Mesendoderm (in vitro differentiated cells): ENCODE results near the gene GOLGA3.
"Not testable (repeated sequence)": the region's sequence is repeated elsewhere in the genome, so short reads cannot be mapped to it uniquely, and the experiment has no call there.

Source experiments
- DNase-seq: peaks from one replicate; pipeline ENCODE4 v3.0.0; 2013
- H2AK5ac ChIP-seq: 2 replicates; pipeline ENCODE4 v1.6.1; 2013; ENCODE audit warnings: low read length, inconsistent platforms
- H2BK120ac ChIP-seq: 2 replicates; pipeline ENCODE4 v1.6.1; 2013; ENCODE audit warnings: low read depth, mild to moderate bottlenecking, low read length, moderate library complexity, mixed read lengths
- H2BK15ac ChIP-seq: replicated peaks from 2 replicates; pipeline ENCODE4 v1.6.1; 2013; ENCODE audit warnings: low read depth, mild to moderate bottlenecking, moderate library complexity
- H2BK5ac ChIP-seq: 2 replicates; pipeline ENCODE4 v1.6.1; 2013; ENCODE audit warnings: low read length, inconsistent platforms
- H3K18ac ChIP-seq: 2 replicates; pipeline ENCODE4 v1.6.1; 2013; ENCODE audit warnings: mild to moderate bottlenecking, low read length, mixed read lengths
- H3K23ac ChIP-seq: one replicate; pipeline ENCODE4 v1.6.1; 2013; ENCODE audit warnings: low read length
- H3K27ac ChIP-seq: 2 replicates; pipeline ENCODE4 v1.5.1; 2013; ENCODE audit warnings: low read depth, mild to moderate bottlenecking, inconsistent platforms, low read length, moderate library complexity
- H3K27me3 ChIP-seq: 2 replicates; pipeline ENCODE4 v1.6.1; 2013; ENCODE audit warnings: low read length, control low read depth, mild to moderate bottlenecking, inconsistent platforms; ENCODE audit not compliant: insufficient read depth, poor library complexity
- H3K36me3 ChIP-seq: 2 replicates; pipeline ENCODE4 v1.6.1; 2013; ENCODE audit warnings: low read length, inconsistent platforms; ENCODE audit not compliant: control insufficient read depth, insufficient read depth
- H3K4ac ChIP-seq: one replicate; pipeline ENCODE4 v1.6.1; 2013; ENCODE audit warnings: low read depth, mild to moderate bottlenecking, low read length, moderate library complexity
- H3K4me1 ChIP-seq: 2 replicates; pipeline ENCODE4 v1.6.1; 2013; ENCODE audit warnings: low read depth, low read length, inconsistent platforms; ENCODE audit not compliant: control insufficient read depth
- H3K4me2 ChIP-seq: 2 replicates; pipeline ENCODE4 v1.6.1; 2013; ENCODE audit warnings: low read length
- H3K4me3 ChIP-seq: 2 replicates; pipeline ENCODE4 v1.5.1; 2013; ENCODE audit warnings: mild to moderate bottlenecking, low read length
- H3K56ac ChIP-seq: one replicate; pipeline ENCODE4 v1.6.1; 2013; ENCODE audit warnings: low read length
- H3K79me1 ChIP-seq: 2 replicates; pipeline ENCODE4 v1.6.1; 2013; ENCODE audit warnings: low read length, inconsistent platforms
- H3K79me2 ChIP-seq: 2 replicates; pipeline ENCODE4 v1.6.1; 2013; ENCODE audit warnings: mild to moderate bottlenecking, low read length; ENCODE audit not compliant: control insufficient read depth, insufficient read depth
- H3K9ac ChIP-seq: 2 replicates; pipeline ENCODE4 v1.6.1; 2013; ENCODE audit warnings: low read length, inconsistent platforms
- H4K5ac ChIP-seq: one replicate; pipeline ENCODE4 v1.6.1; 2013; ENCODE audit warnings: low read length
- H4K8ac ChIP-seq: one replicate; pipeline ENCODE4 v1.6.1; 2013; ENCODE audit warnings: low read depth, mild to moderate bottlenecking, control low read depth, low read length, moderate library complexity
- WGBS: extraction: QIAGEN DNeasy Blood & Tissue Kit; methylation state at CpG from one replicate; pipeline ENCODE4 v1.1.7; 2013; ENCODE audit warnings: low lambda C conversion rate, missing lambda C conversion rate; ENCODE audit not compliant: insufficient coverage; ENCODE audit errors: extremely low coverage; 5-methylcytosine and 5-hydroxymethylcytosine counted together

Gene GOLGA3

GRCh38 chr12:132798836-132799235 is 29.8 kb downstream of the GOLGA3 start:
- no peak overlapping the region for H3K9ac ChIP-seq
- no peaks in the 10 kb centered on the region for H3K79me2 ChIP-seq
- DNase-seq, result no peak
- no CpG with 5 or more reads among the region's 15 CpGs for WGBS
- no peaks in the 10 kb centered on the region for H3K79me1 ChIP-seq
- H3K27me3 ChIP-seq, result no peaks in the 10 kb centered on the region
- H2AK5ac ChIP-seq, result no peak overlapping the region
- H3K36me3 ChIP-seq, result peaks cover 30% of the 10 kb centered on the region
- no peak overlapping the region for H2BK120ac ChIP-seq
- H3K4ac ChIP-seq, result no peak overlapping the region
- H3K56ac ChIP-seq, result no peak overlapping the region
- H3K18ac ChIP-seq, result no peak overlapping the region
- H3K27ac ChIP-seq, result no peak overlapping the region
- H4K8ac ChIP-seq, result no peak overlapping the region
- H2BK5ac ChIP-seq, result no peak overlapping the region
- H3K4me1 ChIP-seq, result no peaks in the 10 kb centered on the region
- no peak overlapping the region for H4K5ac ChIP-seq
- no peak overlapping the region for H3K4me2 ChIP-seq
- peak overlapping the region; percentile 45 for H3K23ac ChIP-seq
- no peak overlapping the region for H3K4me3 ChIP-seq
- H2BK15ac ChIP-seq, result no peak overlapping the region

DNA sequence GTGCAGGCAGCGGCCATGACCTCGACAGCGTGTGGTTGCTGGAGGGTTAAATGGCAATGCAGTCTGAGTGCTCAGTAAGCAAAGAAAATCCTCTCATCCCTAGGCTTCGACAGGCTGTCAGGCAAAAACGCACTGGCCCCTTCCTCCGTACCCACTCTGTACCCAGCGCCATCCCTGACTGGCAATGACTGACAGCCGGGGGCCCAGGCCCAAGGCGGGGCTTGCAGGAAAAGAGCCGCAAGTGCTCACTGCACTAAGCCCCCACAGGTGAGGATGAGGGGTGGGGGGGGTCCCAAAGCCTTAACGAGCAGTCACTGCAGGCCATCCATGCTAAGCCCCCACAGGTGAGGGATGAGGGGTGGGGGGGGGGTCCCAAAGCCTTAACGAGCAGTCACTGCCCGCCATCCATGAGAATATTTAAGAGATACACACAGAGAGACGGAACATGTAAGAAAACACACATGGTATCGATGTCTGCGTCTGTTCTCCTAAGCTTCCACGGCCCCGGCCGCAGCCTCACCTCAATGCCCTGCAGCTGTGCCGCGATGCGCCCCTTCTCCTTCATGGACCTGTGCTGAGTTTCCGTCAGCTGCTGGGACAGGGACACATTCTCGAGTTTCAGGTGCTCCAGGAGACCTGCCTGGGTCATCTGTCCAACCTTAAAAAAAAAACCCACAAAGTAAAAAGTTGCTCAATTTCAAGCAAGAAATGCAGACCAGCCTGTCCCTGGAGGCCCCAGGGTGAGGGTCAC is 30.7 kb downstream of the GOLGA3 start:
- H3K9ac ChIP-seq, result no peak overlapping the region
- no peak overlapping the region for H2BK5ac ChIP-seq
- H2BK120ac ChIP-seq, result no peak overlapping the region
- H3K4me1 ChIP-seq, result no peaks in the 10 kb centered on the region
- DNase-seq, result no peak
- no peaks in the 10 kb centered on the region for H3K79me2 ChIP-seq
- H3K4ac ChIP-seq, result no peak overlapping the region
- H3K36me3 ChIP-seq, result peaks cover 26% of the 10 kb centered on the region
- no peaks in the 10 kb centered on the region for H3K79me1 ChIP-seq
- H2BK15ac ChIP-seq, result no peak overlapping the region
- H3K56ac ChIP-seq, result no peak overlapping the region
- H3K23ac ChIP-seq, result no peak overlapping the region
- no peak overlapping the region for H4K5ac ChIP-seq
- H3K4me2 ChIP-seq, result no peak overlapping the region
- no peak overlapping the region for H3K18ac ChIP-seq
- no peak overlapping the region for H2AK5ac ChIP-seq
- no peaks in the 10 kb centered on the region for H3K27me3 ChIP-seq
- H4K8ac ChIP-seq, result no peak overlapping the region
- no peak overlapping the region for H3K27ac ChIP-seq
- H3K4me3 ChIP-seq, result no peak overlapping the region
- WGBS, result no CpG with 5 or more reads among the region's 24 CpGs

DNA sequence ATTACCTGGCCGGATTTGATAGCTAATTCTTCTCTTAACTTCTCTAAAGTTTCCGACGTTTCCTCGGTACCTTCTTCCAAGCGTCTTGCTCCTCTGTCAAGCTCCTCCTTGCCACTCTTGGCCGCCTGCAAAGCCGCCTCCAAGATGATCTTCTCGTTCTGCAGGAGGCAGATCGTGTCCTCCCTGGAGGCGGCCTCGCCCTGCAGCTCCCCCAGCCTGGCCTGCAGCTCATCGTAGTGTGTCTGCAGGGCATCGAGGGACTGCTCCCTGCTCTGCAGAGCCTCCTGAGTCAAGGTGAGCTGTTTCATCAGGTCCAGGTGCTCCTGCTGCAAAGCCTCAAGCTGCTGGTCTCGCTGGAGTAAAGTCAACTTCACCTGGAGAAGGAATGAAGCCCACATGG is 32.8 kb downstream of the GOLGA3 start:
- Histone ChIP-seq H2BK5ac (no peak overlapping the region), H3K4me2 (no peak overlapping the region), H3K4me1 (no peaks in the 10 kb centered on the region), H3K36me3 (peaks cover 20% of the 10 kb centered on the region), H4K5ac (no peak overlapping the region), H3K56ac (no peak overlapping the region), H3K4ac (no peak overlapping the region), H3K27me3 (no peaks in the 10 kb centered on the region), H2BK15ac (no peak overlapping the region), H3K79me2 (no peaks in the 10 kb centered on the region), H2BK120ac (no peak overlapping the region), H3K4me3 (no peak overlapping the region), H3K23ac (no peak overlapping the region), H3K79me1 (no peaks in the 10 kb centered on the region), H3K18ac (no peak overlapping the region), H3K27ac (no peak overlapping the region), H4K8ac (no peak overlapping the region), H3K9ac (no peak overlapping the region), H2AK5ac (no peak overlapping the region)
- DNase-seq, result no peak
- WGBS, result no CpG with 5 or more reads among the region's 14 CpGs

DNA sequence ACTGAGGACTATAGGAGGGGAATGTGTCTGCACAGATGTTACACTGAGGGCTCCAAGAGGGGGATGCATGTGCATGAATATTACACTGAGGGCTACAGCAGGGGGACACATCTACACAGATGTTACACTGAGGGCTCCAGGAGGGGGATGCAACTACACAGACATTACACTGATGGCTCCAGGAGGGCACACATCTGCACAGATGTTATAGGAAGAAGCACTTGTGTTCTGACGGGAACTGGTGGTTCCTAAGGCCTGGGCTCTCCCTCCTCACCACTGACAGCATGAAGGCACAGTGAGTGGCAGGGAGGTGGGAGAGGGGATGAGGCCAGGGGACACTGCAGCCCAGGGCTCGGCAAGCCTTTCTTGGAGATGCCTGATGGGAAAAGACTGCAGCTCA is 36.7 kb downstream of the GOLGA3 start:
- H4K8ac ChIP-seq, H3K27ac ChIP-seq, H3K9ac ChIP-seq, H3K79me1 ChIP-seq, H3K56ac ChIP-seq, H3K4me3 ChIP-seq, H2BK120ac ChIP-seq, DNase-seq, H4K5ac ChIP-seq, H2AK5ac ChIP-seq, H3K4ac ChIP-seq, H2BK5ac ChIP-seq, H2BK15ac ChIP-seq, H3K4me1 ChIP-seq, H3K27me3 ChIP-seq, H3K23ac ChIP-seq, H3K4me2 ChIP-seq, H3K79me2 ChIP-seq, H3K18ac ChIP-seq: not testable (repeated sequence)
- peaks cover 15% of the 10 kb centered on the region for H3K36me3 ChIP-seq
- WGBS, result no CpG with 5 or more reads among the region's 2 CpGs

DNA sequence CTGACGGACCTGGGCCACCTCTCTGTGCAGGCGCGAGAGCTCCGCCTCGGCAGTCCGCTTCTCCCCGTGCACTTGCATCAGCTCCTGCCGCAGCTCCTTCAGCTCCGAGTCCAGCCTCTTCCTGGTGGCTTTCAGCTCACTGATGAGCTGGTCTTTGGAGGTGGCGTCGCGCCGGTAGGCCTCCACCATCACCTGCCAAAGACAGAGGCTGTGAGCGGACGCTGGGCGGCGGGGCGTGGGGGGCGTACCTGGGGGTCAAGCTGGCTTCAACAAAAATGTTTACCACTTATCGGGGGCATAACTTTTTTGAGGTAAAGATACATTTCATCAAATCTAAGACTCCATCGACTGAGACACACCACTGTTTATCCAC is 39.6 kb downstream of the GOLGA3 start:
- Histone ChIP-seq H2BK15ac (no peak overlapping the region), H2BK120ac (no peak overlapping the region), H4K8ac (no peak overlapping the region), H3K27ac (no peak overlapping the region), H3K27me3 (no peaks in the 10 kb centered on the region), H3K4me2 (no peak overlapping the region), H3K4me3 (no peak overlapping the region), H3K79me1 (peaks cover 3% of the 10 kb centered on the region), H3K4me1 (no peaks in the 10 kb centered on the region), H3K23ac (no peak overlapping the region), H3K79me2 (no peaks in the 10 kb centered on the region), H4K5ac (no peak overlapping the region), H3K56ac (no peak overlapping the region), H3K4ac (no peak overlapping the region), H3K18ac (no peak overlapping the region), H2BK5ac (no peak overlapping the region), H3K36me3 (peaks cover 19% of the 10 kb centered on the region), H2AK5ac (no peak overlapping the region), H3K9ac (no peak overlapping the region)
- DNase-seq, result no peak
- no CpG with 5 or more reads among the region's 21 CpGs for WGBS
